HFF-Myc (cell line): ENCODE measurements around the gene CCL19.

Experiments
- DNase-seq: peaks from one replicate; pipeline ENCODE4 v3.0.0-alpha.2; 2011; ENCODE audit warnings: low read depth; ENCODE audit errors: extremely low read depth
- H3K4me3 ChIP-seq: replicated peaks from 2 replicates; pipeline ENCODE4 v1.5.1; 2011; ENCODE audit warnings: low read depth, mild to moderate bottlenecking, control low read depth, low read length
- TF ChIP-seq, protein P1 (sequence below): IDR thresholded peaks from 2 replicates; pipeline ENCODE4 v1.5.1; 2012; ENCODE audit warnings: mild to moderate bottlenecking, low read depth, low read length, control low read depth; ENCODE audit errors: missing control alignments

Gene CCL19

GRCh38 chr9:34647651-34648050 is 43.4 kb downstream of the CCL19 start:
- TF ChIP-seq, protein P1, sequence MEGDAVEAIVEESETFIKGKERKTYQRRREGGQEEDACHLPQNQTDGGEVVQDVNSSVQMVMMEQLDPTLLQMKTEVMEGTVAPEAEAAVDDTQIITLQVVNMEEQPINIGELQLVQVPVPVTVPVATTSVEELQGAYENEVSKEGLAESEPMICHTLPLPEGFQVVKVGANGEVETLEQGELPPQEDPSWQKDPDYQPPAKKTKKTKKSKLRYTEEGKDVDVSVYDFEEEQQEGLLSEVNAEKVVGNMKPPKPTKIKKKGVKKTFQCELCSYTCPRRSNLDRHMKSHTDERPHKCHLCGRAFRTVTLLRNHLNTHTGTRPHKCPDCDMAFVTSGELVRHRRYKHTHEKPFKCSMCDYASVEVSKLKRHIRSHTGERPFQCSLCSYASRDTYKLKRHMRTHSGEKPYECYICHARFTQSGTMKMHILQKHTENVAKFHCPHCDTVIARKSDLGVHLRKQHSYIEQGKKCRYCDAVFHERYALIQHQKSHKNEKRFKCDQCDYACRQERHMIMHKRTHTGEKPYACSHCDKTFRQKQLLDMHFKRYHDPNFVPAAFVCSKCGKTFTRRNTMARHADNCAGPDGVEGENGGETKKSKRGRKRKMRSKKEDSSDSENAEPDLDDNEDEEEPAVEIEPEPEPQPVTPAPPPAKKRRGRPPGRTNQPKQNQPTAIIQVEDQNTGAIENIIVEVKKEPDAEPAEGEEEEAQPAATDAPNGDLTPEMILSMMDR = no peak
- DNase-seq = no peak
- peak overlapping the region; percentile 66 for H3K4me3 ChIP-seq

DNA sequence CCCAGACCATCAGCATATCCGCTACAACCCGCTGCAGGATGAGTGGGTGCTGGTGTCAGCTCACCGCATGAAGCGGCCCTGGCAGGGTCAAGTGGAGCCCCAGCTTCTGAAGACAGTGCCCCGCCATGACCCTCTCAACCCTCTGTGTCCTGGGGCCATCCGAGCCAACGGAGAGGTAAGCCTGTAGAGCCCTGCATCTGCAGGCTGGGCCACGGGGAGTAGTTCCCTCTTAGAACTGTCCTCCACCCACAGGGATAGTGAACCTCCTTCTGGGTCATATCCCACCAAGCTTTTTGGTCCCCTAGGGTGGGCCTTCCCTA is 44.0 kb downstream of the CCL19 start:
- H3K4me3 ChIP-seq = peak overlapping the region; percentile 66
- no peak for DNase-seq
- TF ChIP-seq, protein P1 = no peak

DNA sequence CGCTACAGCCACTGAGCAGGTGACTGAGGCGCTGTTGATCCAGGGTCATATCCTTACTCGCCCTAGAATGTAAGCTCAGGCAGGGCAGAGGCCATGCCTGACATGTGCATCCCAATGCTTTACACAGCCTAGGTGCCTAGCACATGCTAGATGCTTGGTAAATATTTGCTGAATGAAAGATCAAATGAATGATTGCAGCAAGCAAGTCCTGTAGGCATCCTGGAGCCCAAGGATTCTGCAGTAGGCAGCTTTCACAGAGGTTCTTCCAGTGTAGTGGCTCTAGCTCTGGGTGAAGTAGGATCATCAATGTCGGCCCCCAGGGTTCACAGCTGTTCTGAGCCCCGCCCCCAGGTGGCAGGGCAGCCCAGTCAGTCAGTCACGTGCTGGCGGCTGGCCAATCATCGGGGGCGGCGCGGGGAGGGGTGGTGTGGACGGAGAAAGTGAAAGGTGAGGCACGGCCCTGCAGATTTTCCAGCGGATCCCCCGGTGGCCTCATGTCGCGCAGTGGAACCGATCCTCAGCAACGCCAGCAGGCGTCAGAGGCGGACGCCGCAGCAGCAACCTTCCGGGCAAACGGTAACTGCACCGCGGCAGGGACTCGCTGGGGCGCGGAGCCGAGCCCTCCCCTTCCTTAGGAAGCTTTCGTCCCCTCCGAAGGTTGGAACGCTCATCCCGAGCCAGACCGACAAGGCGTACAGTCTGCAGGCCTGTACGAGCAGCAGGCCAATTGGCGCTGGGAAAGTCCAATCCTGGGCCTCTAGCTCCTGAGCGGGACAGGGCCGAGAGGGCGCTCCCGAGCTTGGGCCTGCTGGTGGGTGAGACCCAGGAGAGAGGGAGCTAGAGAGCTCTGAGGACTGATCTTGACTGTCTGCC is 44.6 kb downstream of the CCL19 start, which contains the start of gene GALT:
GALT (plus strand) TSS at position 465 of the 873 bp plus-strand sequence; CDS start at position 495, 30 bp downstream.
- H3K4me3 ChIP-seq = peak within 1 kb of the TSS; percentile 66
- TF ChIP-seq, protein P1 = peak; percentile 45
- no peak for DNase-seq

- no peak for DNase-seq
- no peak overlapping the region for H3K4me3 ChIP-seq
- TF ChIP-seq, protein P1 = no peak
Observed at GRCh38 chr9:34644766-34645314, 46.2 kb downstream of the CCL19 start.

DNA sequence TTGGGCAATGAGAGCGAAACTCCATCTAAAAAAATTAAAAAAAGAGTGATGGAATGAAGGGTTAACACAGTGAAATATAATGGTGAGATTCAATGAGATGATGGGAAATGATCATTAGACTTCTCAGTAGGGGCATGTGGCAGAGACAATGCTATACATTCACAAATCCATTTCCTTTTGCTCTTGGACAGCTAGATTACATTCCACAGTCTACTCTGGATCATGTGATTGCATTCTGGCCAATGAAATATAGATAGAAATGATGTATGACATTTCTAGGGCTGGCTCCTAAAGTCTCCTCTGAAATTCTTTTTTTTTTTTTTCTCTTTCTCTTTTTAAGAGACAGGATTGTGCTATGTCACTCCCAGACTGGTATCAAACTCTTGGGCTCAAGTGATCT is 48.4 kb downstream of the CCL19 start:
- DNase-seq = no peak
- TF ChIP-seq, protein P1 = no peak
- no peak overlapping the region for H3K4me3 ChIP-seq
